ENCODE data around the gene PPP1R14B. TPM values are rescaled to one million over a fixed set of nuclear protein-coding genes. Genes with fewer than 3 reads are reported as not detected.

Gene PPP1R14B
- total and polyA plus RNA-seq, 2 of the 13 experiments (the other 11 are each of a cell fraction or from before 2014, with no cell fraction given), result 110 to 148 TPM

- TF ChIP-seq HNRNPUL1 (IDR thresholded peaks at IDR 0.05; ENCODE audit: low read depth, low read length) (0 out of 2 replicates have a peak, but pooled peaks have one; percentile 8), ZNF605 (CRISPR knock-in tag; IDR thresholded peaks at IDR 0.05) (peak; percentile 69; the same call in 1 of the 2 replicates), XRCC5 (optimal IDR thresholded peaks at IDR 0.05; ENCODE audit: low read length) (peak; percentile 16), ZNF776 (CRISPR knock-in tag; IDR thresholded peaks at IDR 0.05) (0 out of 2 replicates have a peak, but pooled peaks have one; percentile 22)
Measured at GRCh38 chr11:64241241-64241490, 5.6 kb downstream of the PPP1R14B start (continued).

GRCh38 chr11:64240435-64241240 is 6.1 kb downstream of the PPP1R14B start, which contains the start of gene FKBP2:
TSS of gene FKBP2 (plus strand) at chr11:64241095. CDS start at chr11:64242388, 1,293 bp downstream.
- H3K27ac ChIP-seq (ENCODE audit: extremely low read length, insufficient read depth, low read length), result peak within 1 kb of the TSS; percentile 91
- no peaks in the 10 kb centered on the region for H4K20me1 ChIP-seq (ENCODE audit: insufficient read depth, low read length)
- TSS peak; percentile 84 for BruUV-seq (replicated peaks)
- H3K79me2 ChIP-seq (ENCODE audit: insufficient read depth, low read length), result peaks cover 18% of the 10 kb centered on the region
- WGBS (ENCODE audit: low lambda C conversion rate), result 2% methylated on average over 10 of the region's 58 CpGs
- DNase-seq (ENCODE audit: low spot score), result peak; percentile 93
- peak within 1 kb of the TSS; percentile 84 to 93 (median 88) for H3K4me3 ChIP-seq (replicated peaks in 1 of 3; ENCODE audit: insufficient read depth in 1 of 3, low read depth in 2 of 3, low read length in 3 of 3)
- POLR2A ChIA-PET, result interaction anchor here (0.6 to 8.3 kb wide), 20 partner anchors 8 to 91 kb away, joined by 3 to 113 read pairs (median 6); partner anchors contain the start of genes BAD, DNAJC4, ESRRA and MACROD1
- peak within 1 kb of the TSS; percentile 92 for H3K9ac ChIP-seq (ENCODE audit: insufficient read depth, low read depth, low read length)
- no peaks in the 10 kb centered on the region; a peak in 1 of 5 replicates for H3K27me3 ChIP-seq (ENCODE audit: control insufficient read depth in 1 of 2, insufficient read depth in 2 of 2, low read length in 2 of 2)
- H3K9me3 ChIP-seq (ENCODE audit: low read length), result no peaks in the 10 kb centered on the region
- peaks cover 0 to 11% of the 10 kb centered on the region in 2 experiments; a peak in 3 of 5 replicates for H3K36me3 ChIP-seq (replicated peaks in 1 of 2; ENCODE audit: control insufficient read depth in 1 of 2, insufficient read depth in 2 of 2, low read length in 2 of 2)
- peak; percentile 46 for ATAC-seq
- peak; percentile 36 for FAIRE-seq
- H2AFZ ChIP-seq (ENCODE audit: low read length), result no peak within 1 kb of the TSS
- CTCF ChIA-PET (ENCODE audit: low intra/inter-chr PET ratio, low total read pairs), result no interaction called here
- in situ Hi-C loops (cut with HindIII; ENCODE audit: extremely low pct_ligation_motif_present, low pct_unique_long_range_greater_than_20kb) (loop anchor here (5.0 kb wide), 1 partner anchor 62 kb away; the partner anchor contains the start of gene CATSPERZ), intact Hi-C loops (cut with micrococcal nuclease; ENCODE audit: unreplicated experiment) (loop anchor here (5.0 kb wide), 1 partner anchor 53 kb away; the partner anchor contains the start of gene STIP1)
- H3K4me1 ChIP-seq (ENCODE audit: insufficient read depth, low read length), result peaks cover 66% of the 10 kb centered on the region
- H3K4me2 ChIP-seq (ENCODE audit: low read depth, low read length), result peak within 1 kb of the TSS; percentile 100
- no peak; the same call in 1 of the 2 replicates for TF ChIP-seq NR2F6 (IDR thresholded peaks at IDR 0.05)
- TF ChIP-seq NR2F6 (CRISPR knock-in tag; IDR thresholded peaks at IDR 0.05), result peak; percentile 67
- TF ChIP-seq MNT (IDR thresholded peaks at IDR 0.05), result peak; percentile 62
- 0 out of 2 replicates have a peak, but pooled peaks have one; percentile 5 for TF ChIP-seq FOSL2 (CRISPR knock-in tag; IDR thresholded peaks at IDR 0.05)
- TF ChIP-seq ZNF281 (CRISPR knock-in tag; IDR thresholded peaks at IDR 0.05; ENCODE audit: borderline replicate concordance), result peak; percentile 40; the same call in 1 of the 2 replicates
- peak; percentile 52; the same call in 1 of the 2 replicates for TF ChIP-seq NCOA2 (CRISPR knock-in tag; IDR thresholded peaks at IDR 0.05)
- no peak for TF ChIP-seq ZNF644 (CRISPR knock-in tag; IDR thresholded peaks at IDR 0.05; ENCODE audit: low read depth)
- no peak for TF ChIP-seq TBX3 (IDR thresholded peaks at IDR 0.05; ENCODE audit: borderline replicate concordance)
- no peak for TF ChIP-seq PAX8 (CRISPR knock-in tag; IDR thresholded peaks at IDR 0.05; ENCODE audit: borderline replicate concordance)
- TF ChIP-seq PBX3 (CRISPR knock-in tag; IDR thresholded peaks at IDR 0.05; ENCODE audit: borderline replicate concordance), result no peak
- TF ChIP-seq FOXA1 (IDR thresholded peaks at IDR 0.05), result no peak
- TF ChIP-seq FOXA1 (CRISPR knock-in tag; IDR thresholded peaks at IDR 0.05), result no peak
- TF ChIP-seq ZNF24 (IDR thresholded peaks at IDR 0.05), result no peak

Measured in HepG2 (cell line).